Bronchial epithelial cell (primary cell): ENCODE data around the gene ANKRD11. TPM values are rescaled to one million over a fixed set of nuclear protein-coding genes. Genes with fewer than 3 reads are reported as not detected.
"Not testable (repeated sequence)": the region's sequence is repeated elsewhere in the genome, so short reads cannot be mapped to it uniquely, and the experiment has no call there.

Experiments used
- DNase-seq: peaks from one replicate; pipeline ENCODE4 v3.0.0-alpha.2; 2010; ENCODE audit warnings: low read depth
- FAIRE-seq: peaks from 2 replicates; lab custom pipeline; 2011; peaks lifted over from hg19 to GRCh38; lab: Jason Lieb, UNC
- H3K27me3 ChIP-seq: 2 replicates; pipeline ENCODE4 v1.5.1; 2011; ENCODE audit warnings: low read length; ENCODE audit not compliant: control insufficient read depth, insufficient read depth
- H3K36me3 ChIP-seq: 2 replicates; pipeline ENCODE4 v1.5.1; 2011; ENCODE audit warnings: low read length; ENCODE audit not compliant: control insufficient read depth, insufficient read depth
- H3K4me3 ChIP-seq: 2 replicates; pipeline ENCODE4 v1.5.1; 2011; ENCODE audit warnings: mild to moderate bottlenecking, low read depth, low read length, control low read depth
- total RNA-seq: library from RNA; depleted of rRNA; stranded (reverse); fragments of >200 nt; gene quantifications from 2 replicates; pipeline ENCODE4 v1.2.1, GENCODE V29; 2014
- TF ChIP-seq, protein P1 (sequence below): IDR thresholded peaks from 2 replicates; pipeline ENCODE4 v1.5.1; 2011; ENCODE audit warnings: mild to moderate bottlenecking, moderate library complexity, low read length, control low read depth, inconsistent platforms; ENCODE audit not compliant: insufficient read depth, severe bottlenecking

Gene ANKRD11
- total RNA-seq, 1 donor from 2014 or later = 64.5 TPM

- FAIRE-seq = no peak
- H3K27me3 ChIP-seq = no peaks in the 10 kb centered on the region
These were observed 243.2 kb downstream of the ANKRD11 start for GRCh38 chr16:89246903-89247733.

DNA sequence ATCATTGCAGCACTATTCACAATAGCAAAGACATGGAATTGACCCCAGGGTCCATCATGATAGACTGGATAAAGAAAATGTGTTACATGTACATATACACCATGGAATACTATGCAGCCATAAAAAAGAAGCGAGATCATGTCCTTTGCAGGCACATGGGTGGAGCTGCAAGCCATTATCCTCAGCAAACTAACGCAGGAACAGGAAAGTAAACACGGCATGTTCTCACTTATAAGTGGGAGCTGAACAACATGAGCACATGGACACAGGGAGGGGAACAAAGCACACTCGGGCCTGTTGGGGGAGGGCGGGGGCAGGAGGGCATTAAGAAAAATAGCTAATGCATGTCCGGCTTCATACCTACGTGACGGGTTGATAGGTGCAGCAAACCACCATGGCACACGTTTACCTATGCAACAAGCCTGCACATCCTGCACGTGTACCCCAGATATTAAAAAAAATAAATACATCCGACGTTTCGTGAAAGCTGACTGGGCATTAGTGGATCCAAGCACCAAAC, 243.9 kb downstream of the ANKRD11 start:
- Histone ChIP-seq H3K27me3 (no peaks in the 10 kb centered on the region), H3K4me3 (peak overlapping the region; percentile 45), H3K36me3 (no peaks in the 10 kb centered on the region)
- FAIRE-seq = no peak
- TF ChIP-seq, protein P1, sequence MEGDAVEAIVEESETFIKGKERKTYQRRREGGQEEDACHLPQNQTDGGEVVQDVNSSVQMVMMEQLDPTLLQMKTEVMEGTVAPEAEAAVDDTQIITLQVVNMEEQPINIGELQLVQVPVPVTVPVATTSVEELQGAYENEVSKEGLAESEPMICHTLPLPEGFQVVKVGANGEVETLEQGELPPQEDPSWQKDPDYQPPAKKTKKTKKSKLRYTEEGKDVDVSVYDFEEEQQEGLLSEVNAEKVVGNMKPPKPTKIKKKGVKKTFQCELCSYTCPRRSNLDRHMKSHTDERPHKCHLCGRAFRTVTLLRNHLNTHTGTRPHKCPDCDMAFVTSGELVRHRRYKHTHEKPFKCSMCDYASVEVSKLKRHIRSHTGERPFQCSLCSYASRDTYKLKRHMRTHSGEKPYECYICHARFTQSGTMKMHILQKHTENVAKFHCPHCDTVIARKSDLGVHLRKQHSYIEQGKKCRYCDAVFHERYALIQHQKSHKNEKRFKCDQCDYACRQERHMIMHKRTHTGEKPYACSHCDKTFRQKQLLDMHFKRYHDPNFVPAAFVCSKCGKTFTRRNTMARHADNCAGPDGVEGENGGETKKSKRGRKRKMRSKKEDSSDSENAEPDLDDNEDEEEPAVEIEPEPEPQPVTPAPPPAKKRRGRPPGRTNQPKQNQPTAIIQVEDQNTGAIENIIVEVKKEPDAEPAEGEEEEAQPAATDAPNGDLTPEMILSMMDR = no peak
- DNase-seq = no peak

More at GRCh38 chr16:89246903-89247733, 243.2 kb downstream of the ANKRD11 start:
- Histone ChIP-seq H3K36me3 (no peaks in the 10 kb centered on the region), H3K4me3 (peak overlapping the region; percentile 45)
- TF ChIP-seq, protein P1 = peak; percentile 16
- DNase-seq = peak; percentile 35

DNA sequence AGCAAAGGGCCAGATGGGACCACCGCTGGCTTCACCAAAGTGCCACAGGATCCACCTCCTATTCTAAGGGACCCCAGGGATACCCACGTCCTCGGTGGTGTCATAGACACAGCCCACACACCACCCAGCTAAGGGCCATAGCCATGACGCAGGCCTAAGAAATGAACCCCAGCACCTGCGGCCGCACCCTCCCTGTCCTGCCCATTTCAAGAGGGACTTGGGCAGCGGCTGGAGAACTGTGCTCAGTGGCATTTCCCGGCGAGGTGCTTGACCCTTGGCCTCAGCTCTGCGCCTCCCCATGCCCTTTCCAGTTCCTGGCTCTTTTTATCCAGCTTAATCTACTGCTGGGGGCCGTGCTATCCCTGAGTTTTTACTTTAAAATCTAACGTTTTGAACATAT, 245.6 kb downstream of the ANKRD11 start:
- no peak overlapping the region for H3K4me3 ChIP-seq
- no peaks in the 10 kb centered on the region for H3K27me3 ChIP-seq
- DNase-seq (no peak), FAIRE-seq (no peak)
- H3K36me3 ChIP-seq = no peaks in the 10 kb centered on the region
- TF ChIP-seq, protein P1 = no peak

DNA sequence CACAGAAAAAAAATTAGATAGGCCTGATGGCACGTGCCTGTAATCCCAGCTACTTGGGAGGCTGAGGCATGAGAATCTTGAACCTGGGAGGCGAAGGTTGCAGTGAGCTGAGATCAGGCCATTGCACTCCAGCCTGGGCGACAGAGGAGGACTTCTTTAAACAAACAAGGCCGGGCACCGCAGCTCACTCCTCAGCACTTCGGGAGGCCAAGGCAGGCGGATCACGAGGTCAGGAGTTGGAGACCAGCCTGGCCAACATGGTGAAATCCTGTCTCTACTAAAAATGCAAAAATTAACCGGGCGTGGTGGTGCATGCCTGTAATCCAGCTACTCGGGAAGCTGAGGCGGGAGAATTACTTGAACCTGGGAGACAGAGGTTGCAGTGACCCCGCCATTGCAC, 246.1 kb downstream of the ANKRD11 start:
- FAIRE-seq, H3K36me3 ChIP-seq, H3K4me3 ChIP-seq, H3K27me3 ChIP-seq, DNase-seq: not testable (repeated sequence)

DNA sequence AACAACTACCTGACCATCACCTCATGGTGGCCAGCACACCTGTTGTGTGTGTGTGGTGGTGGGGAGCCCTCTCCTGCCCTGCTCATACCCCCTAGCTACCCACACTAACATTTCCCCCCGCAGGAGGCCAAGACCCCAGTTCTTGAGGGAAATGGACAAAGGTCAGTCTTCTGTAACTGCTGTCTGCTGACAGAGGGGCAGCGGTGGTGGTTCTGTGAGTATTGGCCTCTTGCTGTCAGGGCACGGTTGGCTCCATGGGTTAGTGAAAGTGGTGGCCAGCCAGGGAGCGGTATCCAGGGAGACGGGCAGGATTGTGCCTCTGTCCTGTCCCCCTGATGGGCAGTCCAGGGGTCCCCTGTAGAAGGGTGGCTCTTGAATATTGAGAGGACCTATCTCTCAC, 246.7 kb downstream of the ANKRD11 start:
- DNase-seq (no peak), FAIRE-seq (no peak)
- TF ChIP-seq, protein P1 = no peak
- Histone ChIP-seq H3K27me3 (no peaks in the 10 kb centered on the region), H3K4me3 (no peak overlapping the region), H3K36me3 (no peaks in the 10 kb centered on the region)

DNA sequence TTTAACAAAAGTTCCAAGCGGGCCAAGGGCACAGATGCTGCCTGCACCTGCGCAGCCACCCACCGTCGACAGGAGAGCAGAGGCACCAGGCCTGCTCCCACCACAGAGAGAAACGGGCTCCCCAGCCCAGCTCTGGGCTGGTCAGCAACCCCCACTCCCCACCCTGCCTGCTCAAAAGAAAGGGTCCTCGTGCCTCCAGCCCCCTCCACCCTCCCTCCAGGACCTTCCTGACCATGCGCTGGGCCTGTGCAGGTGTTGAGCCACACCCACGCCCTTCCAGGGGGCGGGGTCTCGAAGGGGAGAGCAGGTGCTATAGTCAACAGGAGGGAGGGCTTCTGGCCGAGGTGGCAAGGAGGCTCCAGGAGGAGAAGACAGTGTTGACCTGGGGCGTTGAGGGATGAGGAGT, 247.6 kb downstream of the ANKRD11 start:
- FAIRE-seq = no peak
- H3K4me3 ChIP-seq = no peak overlapping the region
- TF ChIP-seq, protein P1 = no peak
- no peaks in the 10 kb centered on the region for H3K27me3 ChIP-seq
- DNase-seq = no peak
- no peaks in the 10 kb centered on the region for H3K36me3 ChIP-seq
